B cell (primary cell): ENCODE results near the gene PARVA. TPM values are rescaled to one million over a fixed set of nuclear protein-coding genes. Genes with fewer than 3 reads are reported as not detected.

ENCODE experiments used
- ATAC-seq: fragments of 200-7000 bp; cut with Tn5 transposase; one replicate; pipeline ENCODE4 v1.10.0; 2021; ENCODE audit warnings: low read depth, mild to moderate bottlenecking, moderate number of reproducible peaks, moderate library complexity
- CTCF ChIA-PET: fragments of 350-600 bp; sonication (Branson Sonifier 250); formaldehyde crosslinking; loops from one replicate; lab custom pipeline; 2021; ENCODE audit warnings: antibody characterized with exemption, inconsistent platforms; lab: Charles Lee
- POLR2A ChIA-PET: fragments of 350-600 bp; sonication (Branson Sonifier 250); formaldehyde crosslinking; loops from one replicate; lab custom pipeline; 2021; ENCODE audit warnings: antibody characterized with exemption; lab: Charles Lee
- DNase-seq: peaks from one replicate; pipeline ENCODE4 v3.0.0; 2013
- H2AFZ ChIP-seq: 2 replicates; pipeline ENCODE4 v1.6.1; 2012; ENCODE audit warnings: mild to moderate bottlenecking, low read depth, low read length; ENCODE audit not compliant: insufficient read depth, poor library complexity, severe bottlenecking
- H3K27ac ChIP-seq, 2 donors: 1 replicate in 1 of 2; 2 replicates in 1 of 2; pipeline ENCODE4 v1.5.1; 2012 to 2013; ENCODE audit warnings: low read length in 2 of 2, mild to moderate bottlenecking in 2 of 2, moderate library complexity in 1 of 2
- H3K27me3 ChIP-seq, 4 experiments: fragments of 200-600 bp in 1 of 4; sonication (generic) in 1 of 4; replicated peaks in 1 of 4; 1 replicate in 2 of 4; 2 replicates in 2 of 4; pipeline versions ENCODE4 v1.6.1 to v1.7.0; 2013 to 2016; ENCODE audit warnings: low read length in 3 of 4, mild to moderate bottlenecking in 2 of 4, mixed read lengths in 1 of 4, moderate library complexity in 1 of 4; ENCODE audit not compliant: insufficient read depth in 4 of 4, control insufficient read depth in 3 of 4; ENCODE audit errors: control extremely low read depth in 1 of 4
- H3K36me3 ChIP-seq, 2 experiments: replicated peaks in 1 of 2; 1 replicate in 1 of 2; 2 replicates in 1 of 2; pipeline versions ENCODE4 v1.6.1 to v1.7.1; 2013; ENCODE audit warnings: low read length in 1 of 2; ENCODE audit not compliant: insufficient read depth in 2 of 2, control insufficient read depth in 1 of 2; ENCODE audit errors: control extremely low read depth in 1 of 2, extremely low read depth in 1 of 2
- H3K4me1 ChIP-seq, 2 donors: fragments of 200-600 bp in 1 of 2; sonication (generic) in 1 of 2; 1 replicate in 1 of 2; 2 replicates in 1 of 2; pipeline versions ENCODE4 v1.5.1 to v1.6.1; 2013 to 2017; ENCODE audit warnings: low read length in 2 of 2; ENCODE audit not compliant: control insufficient read depth in 2 of 2, insufficient read depth in 2 of 2
- H3K4me2 ChIP-seq: replicated peaks from 2 replicates; pipeline ENCODE3; 2012; ENCODE audit warnings: mild to moderate bottlenecking, low read depth, low read length; ENCODE audit not compliant: poor library complexity, severe bottlenecking
- H3K4me3 ChIP-seq, 5 experiments: fragments of 200-600 bp in 1 of 5; sonication (generic) in 1 of 5; 1 replicate in 3 of 5; 2 replicates in 2 of 5; pipeline versions ENCODE4 v1.5.1 to v1.7.0; 2011 to 2016; ENCODE audit warnings: low read length in 4 of 5, mild to moderate bottlenecking in 4 of 5, low read depth in 2 of 5, control low read depth in 1 of 5, moderate library complexity in 1 of 5; ENCODE audit not compliant: insufficient read depth in 1 of 5; ENCODE audit errors: control extremely low read depth in 1 of 5, extremely low read depth in 1 of 5
- H3K79me2 ChIP-seq: fragments of 200-600 bp; sonication (generic); one replicate; pipeline ENCODE4 v1.6.0; 2016; ENCODE audit warnings: low read length; ENCODE audit not compliant: control insufficient read depth, insufficient read depth
- H3K9ac ChIP-seq: fragments of 200-600 bp; sonication (generic); 2 replicates; pipeline ENCODE4 v1.6.1; 2017; ENCODE audit warnings: mild to moderate bottlenecking, low read length, moderate library complexity
- H3K9me3 ChIP-seq, 3 donors: one replicate each; pipeline versions ENCODE4 v1.6.1 to v1.7.1; 2013; ENCODE audit warnings: low read length in 2 of 3; ENCODE audit not compliant: control insufficient read depth in 2 of 3, insufficient read depth in 1 of 3; ENCODE audit errors: control extremely low read depth in 1 of 3
- H4K20me1 ChIP-seq: 2 replicates; pipeline ENCODE4 v1.6.0; 2012; ENCODE audit warnings: mild to moderate bottlenecking, low read length; ENCODE audit not compliant: insufficient read depth, control insufficient read depth, poor library complexity, severe bottlenecking
- H3K27ac Mint-ChIP-seq: one replicate; pipeline ENCODE4 v1.8.0; 2021; ENCODE audit warnings: mixed read lengths
- H3K27me3 Mint-ChIP-seq: one replicate; pipeline ENCODE4 v1.8.0; 2021; ENCODE audit warnings: mixed read lengths
- H3K4me1 Mint-ChIP-seq: one replicate; pipeline ENCODE4 v1.8.0; 2021; ENCODE audit warnings: mixed read lengths
- H3K4me3 Mint-ChIP-seq: one replicate; pipeline ENCODE4 v1.8.0; 2021; ENCODE audit warnings: mixed read lengths
- H3K9me3 Mint-ChIP-seq: one replicate; pipeline ENCODE4 v1.8.0; 2022; ENCODE audit warnings: mixed read lengths; ENCODE audit not compliant: insufficient read depth
- CTCF ChIP-seq: fragments of 200-600 bp; IDR thresholded peaks from one replicate; pipeline ENCODE4 v1.8.0; 2022; ENCODE audit warnings: antibody characterized with exemption, mild to moderate bottlenecking
- EZH2 ChIP-seq: IDR thresholded peaks from 2 replicates; pipeline ENCODE4 v1.6.1; 2012; ENCODE audit warnings: borderline replicate concordance, low read depth, mild to moderate bottlenecking, moderate library complexity, low read length; ENCODE audit not compliant: insufficient read depth, poor library complexity, severe bottlenecking
- WGBS: methylation state at CpG from one replicate; pipeline ENCODE4 v1.1.5; 2013; ENCODE audit warnings: missing lambda C conversion rate; ENCODE audit not compliant: insufficient coverage; 5-methylcytosine and 5-hydroxymethylcytosine counted together
- intact Hi-C: fragments of 100-400 bp; cut with micrococcal nuclease; formaldehyde crosslinking; loops from one replicate; pipeline ENCODE4 v1.10.0; 2022
- polyA plus RNA-seq: library from polyadenylated mRNA; depleted of rRNA; stranded (reverse); fragments of >200 nt; gene quantifications from 2 replicates; pipeline ENCODE4 v1.2.3, GENCODE V29; 2012
- total RNA-seq, 2 donors: library from RNA; stranded (reverse); fragments of 120-200 nt in 1 of 2; gene quantifications; 1 replicate in 1 of 2; 2 replicates in 1 of 2; pipeline versions ENCODE4 v1.2.3 to v1.2.4, GENCODE V29; 2013 to 2022

PARVA gene
- total and polyA plus RNA-seq, 2 donors (not counting 1 experiment from before 2014, with no cell fraction given) = not detected

- intact Hi-C loops = no loop called here
- no peaks in the 10 kb centered on the region for H4K20me1 ChIP-seq
- H3K4me2 ChIP-seq = no peak overlapping the region
- ChIA-PET POLR2A (no interaction called here), CTCF (no interaction called here)
- no peak for DNase-seq
- H3K79me2 ChIP-seq = no peaks in the 10 kb centered on the region
- Mint-ChIP-seq H3K9me3 (no peaks in the 10 kb centered on the region), H3K4me1 (no peaks in the 10 kb centered on the region), H3K4me3 (no peak overlapping the region), H3K27ac (no peak overlapping the region), H3K27me3 (no peaks in the 10 kb centered on the region)
- no peak for TF ChIP-seq EZH2
- TF ChIP-seq CTCF = no peak
- WGBS = 62% methylated on average over 2 of the region's 3 CpGs
- no peak overlapping the region for H3K9ac ChIP-seq
- H3K9me3 ChIP-seq = peaks cover 0 to 1% (median 0%) of the 10 kb centered on the region in 3 donors
- no peak overlapping the region for H2AFZ ChIP-seq
- no peak overlapping the region for H3K27ac ChIP-seq
- no peaks in the 10 kb centered on the region for H3K4me1 ChIP-seq
- ATAC-seq = no peak
- no peaks in the 10 kb centered on the region for H3K27me3 ChIP-seq
- no peaks in the 10 kb centered on the region for H3K36me3 ChIP-seq
- H3K4me3 ChIP-seq = no peak overlapping the region
Observed at GRCh38 chr11:12565406-12565805, 188.0 kb downstream of the PARVA start.

- Histone ChIP-seq H3K9ac (no peak overlapping the region), H3K79me2 (no peaks in the 10 kb centered on the region), H3K9me3 (peaks cover 0 to 1% (median 0%) of the 10 kb centered on the region in 3 donors), H4K20me1 (no peaks in the 10 kb centered on the region), H3K27me3 (no peaks in the 10 kb centered on the region), H2AFZ (no peak overlapping the region), H3K4me3 (no peak overlapping the region), H3K27ac (no peak overlapping the region), H3K36me3 (no peaks in the 10 kb centered on the region), H3K4me1 (no peaks in the 10 kb centered on the region), H3K4me2 (no peak overlapping the region)
- intact Hi-C loops = no loop called here
- POLR2A ChIA-PET = no interaction called here
- no peak overlapping the region for H3K4me3 Mint-ChIP-seq
- CTCF ChIA-PET = no interaction called here
- WGBS = 67% methylated on average over 1 of the region's 4 CpGs
- no peak overlapping the region for H3K27ac Mint-ChIP-seq
- TF ChIP-seq CTCF (no peak), EZH2 (no peak)
- no peak for ATAC-seq
- no peak for DNase-seq
- no peaks in the 10 kb centered on the region for H3K4me1 Mint-ChIP-seq
- no peaks in the 10 kb centered on the region for H3K9me3 Mint-ChIP-seq
- H3K27me3 Mint-ChIP-seq = peaks cover 6% of the 10 kb centered on the region
Observed at GRCh38 chr11:12567746-12568460, 190.5 kb downstream of the PARVA start.
